Body of pancreas (tissue), 4 donors: ENCODE data around the gene TTC1. TPM values are rescaled to one million over a fixed set of nuclear protein-coding genes. Genes with fewer than 3 reads are reported as not detected.

Experiments used
- ATAC-seq: fragments of 150-250 bp; one replicate; pipeline ENCODE4 v1.9.1; 2016
- DNase-seq, 4 donors: peaks; one replicate each; pipeline ENCODE4 v3.0.0-alpha.2; 2019
- H3K27ac ChIP-seq, 4 donors: fragments of 200-600 bp; sonication (generic); 1 replicate in 3 of 4; 2 replicates in 1 of 4; pipeline versions ENCODE4 v1.5.1 to v1.6.1; 2016 to 2019; ENCODE audit warnings: mild to moderate bottlenecking in 1 of 4, mixed read lengths in 1 of 4, moderate library complexity in 1 of 4
- H3K27me3 ChIP-seq, 2 donors: fragments of 200-600 bp; sonication (generic); one replicate each; pipeline ENCODE4 v1.6.0; 2016; ENCODE audit warnings: mild to moderate bottlenecking in 1 of 2
- H3K36me3 ChIP-seq, 2 donors: fragments of 200-600 bp; sonication (generic); replicated peaks in 1 of 2; 2 replicates each; pipeline ENCODE4 v1.5.1; 2016; ENCODE audit warnings: low read depth in 2 of 2; ENCODE audit not compliant: insufficient read depth in 1 of 2
- H3K4me1 ChIP-seq: fragments of 200-600 bp; sonication (generic); one replicate; pipeline ENCODE4 v1.6.0; 2016
- H3K4me3 ChIP-seq, 2 donors: fragments of 200-600 bp; sonication (generic); 1 replicate in 1 of 2; 2 replicates in 1 of 2; pipeline ENCODE4 v1.5.1; 2016 to 2019
- H3K9me3 ChIP-seq, 3 donors: fragments of 200-600 bp; sonication (generic); 1 replicate in 2 of 3; 2 replicates in 1 of 3; pipeline ENCODE4 v1.5.1; 2016
- POLR2A ChIP-seq, 3 donors: fragments of 450-650 bp; IDR thresholded peaks; one replicate each; pipeline ENCODE4 v1.6.1; 2016; ENCODE audit warnings: antibody characterized with exemption in 3 of 3, mild to moderate bottlenecking in 2 of 3
- WGBS, 2 donors: methylation state at CpG; one replicate each; pipeline ENCODE4 v1.1.5; 2017; 5-methylcytosine and 5-hydroxymethylcytosine counted together
- intact Hi-C: fragments of 100-400 bp; cut with DNase I; formaldehyde crosslinking; loops from one replicate; pipeline ENCODE4 v1.15.1; 2023
- total RNA-seq, 2 donors: library from RNA; depleted of rRNA; stranded (reverse); fragments of >200 nt; gene quantifications; one replicate each; pipeline ENCODE4 v1.1.0, GENCODE V29; 2016
- TF ChIP-seq, protein P1 (sequence below), 7 experiments: fragments of 450-650 bp in 4 of 7; fragments of 200-600 bp in 3 of 7; sonication (generic) in 3 of 7; IDR thresholded peaks; one replicate each; pipeline ENCODE4 v1.5.1; 2016 to 2019; ENCODE audit warnings: antibody characterized with exemption in 7 of 7

The TTC1 gene
- total RNA-seq, 2 donors from 2014 or later, result 11.2 to 26.4 TPM

- DNase-seq (no peak), ATAC-seq (no peak)
- TF ChIP-seq, protein P1, sequence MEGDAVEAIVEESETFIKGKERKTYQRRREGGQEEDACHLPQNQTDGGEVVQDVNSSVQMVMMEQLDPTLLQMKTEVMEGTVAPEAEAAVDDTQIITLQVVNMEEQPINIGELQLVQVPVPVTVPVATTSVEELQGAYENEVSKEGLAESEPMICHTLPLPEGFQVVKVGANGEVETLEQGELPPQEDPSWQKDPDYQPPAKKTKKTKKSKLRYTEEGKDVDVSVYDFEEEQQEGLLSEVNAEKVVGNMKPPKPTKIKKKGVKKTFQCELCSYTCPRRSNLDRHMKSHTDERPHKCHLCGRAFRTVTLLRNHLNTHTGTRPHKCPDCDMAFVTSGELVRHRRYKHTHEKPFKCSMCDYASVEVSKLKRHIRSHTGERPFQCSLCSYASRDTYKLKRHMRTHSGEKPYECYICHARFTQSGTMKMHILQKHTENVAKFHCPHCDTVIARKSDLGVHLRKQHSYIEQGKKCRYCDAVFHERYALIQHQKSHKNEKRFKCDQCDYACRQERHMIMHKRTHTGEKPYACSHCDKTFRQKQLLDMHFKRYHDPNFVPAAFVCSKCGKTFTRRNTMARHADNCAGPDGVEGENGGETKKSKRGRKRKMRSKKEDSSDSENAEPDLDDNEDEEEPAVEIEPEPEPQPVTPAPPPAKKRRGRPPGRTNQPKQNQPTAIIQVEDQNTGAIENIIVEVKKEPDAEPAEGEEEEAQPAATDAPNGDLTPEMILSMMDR (IDR thresholded peaks at IDR 0.05), result no peak
- no peak for TF ChIP-seq POLR2A (IDR thresholded peaks at IDR 0.05)
- intact Hi-C loops, result no loop called here
- H3K36me3 ChIP-seq, result peaks cover 0 to 2% of the 10 kb centered on the region in 2 donors
- H3K27ac ChIP-seq, result no peak overlapping the region
- WGBS, 2 donors, result 67 to 100% methylated on average over 1 of the region's 1 CpG
- H3K27me3 ChIP-seq, result no peaks in the 10 kb centered on the region
- H3K4me1 ChIP-seq, result peaks cover 4% of the 10 kb centered on the region
- H3K4me3 ChIP-seq, result no peak overlapping the region
- no peaks in the 10 kb centered on the region for H3K9me3 ChIP-seq
Measured at GRCh38 chr5:160044391-160044804, 35.5 kb downstream of the TTC1 start.

GRCh38 chr5:160044967-160045366, 36.0 kb downstream of the TTC1 start:
- intact Hi-C loops, result no loop called here
- Histone ChIP-seq H3K27me3 (no peaks in the 10 kb centered on the region), H3K9me3 (no peaks in the 10 kb centered on the region), H3K36me3 (peaks cover 0 to 4% of the 10 kb centered on the region in 2 donors), H3K27ac (no peak overlapping the region), H3K4me3 (no peak overlapping the region), H3K4me1 (peaks cover under 1% of the 10 kb centered on the region)
- TF ChIP-seq, protein P1 (IDR thresholded peaks at IDR 0.05), result no peak
- TF ChIP-seq POLR2A (IDR thresholded peaks at IDR 0.05), result no peak
- no peak for ATAC-seq
- WGBS, 2 donors, result 80 to 91% methylated on average over 3 of the region's 3 CpGs
- DNase-seq, result no peak

DNA sequence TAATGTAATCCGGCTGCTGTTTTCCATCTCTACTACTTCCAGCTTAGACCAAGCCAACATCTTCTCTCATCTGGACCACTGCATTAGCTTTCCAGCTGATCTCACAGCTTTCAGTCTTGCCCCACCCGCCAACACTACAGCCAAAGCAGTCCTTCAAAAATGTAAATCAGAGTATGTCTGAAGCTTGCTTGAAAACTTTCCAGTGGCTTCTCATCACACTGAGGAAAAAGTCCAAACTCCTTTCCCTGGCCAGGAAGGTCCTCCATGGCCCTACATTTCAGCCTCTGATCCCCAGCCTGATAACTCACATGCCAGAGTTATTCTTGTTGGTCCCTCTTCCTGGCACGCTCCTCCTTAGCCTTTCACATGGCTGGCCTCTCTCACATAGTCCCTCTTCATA, 38.5 kb downstream of the TTC1 start:
- Histone ChIP-seq H3K4me1 (no peaks in the 10 kb centered on the region), H3K27me3 (no peaks in the 10 kb centered on the region), H3K4me3 (no peak overlapping the region), H3K27ac (no peak overlapping the region), H3K36me3 (peaks cover 0 to 14% of the 10 kb centered on the region in 2 donors), H3K9me3 (no peaks in the 10 kb centered on the region)
- 91 to 93% methylated on average over 3 of the region's 3 CpGs for WGBS, 2 donors
- no peak for DNase-seq
- no peak for ATAC-seq
- intact Hi-C loops, result no loop called here
- TF ChIP-seq POLR2A (IDR thresholded peaks at IDR 0.05), result no peak
- TF ChIP-seq, protein P1 (IDR thresholded peaks at IDR 0.05), result no peak

- H3K36me3 ChIP-seq, result peaks cover 0 to 15% of the 10 kb centered on the region in 2 donors
Measured at GRCh38 chr5:160048131-160048530, 39.2 kb downstream of the TTC1 start.

DNA sequence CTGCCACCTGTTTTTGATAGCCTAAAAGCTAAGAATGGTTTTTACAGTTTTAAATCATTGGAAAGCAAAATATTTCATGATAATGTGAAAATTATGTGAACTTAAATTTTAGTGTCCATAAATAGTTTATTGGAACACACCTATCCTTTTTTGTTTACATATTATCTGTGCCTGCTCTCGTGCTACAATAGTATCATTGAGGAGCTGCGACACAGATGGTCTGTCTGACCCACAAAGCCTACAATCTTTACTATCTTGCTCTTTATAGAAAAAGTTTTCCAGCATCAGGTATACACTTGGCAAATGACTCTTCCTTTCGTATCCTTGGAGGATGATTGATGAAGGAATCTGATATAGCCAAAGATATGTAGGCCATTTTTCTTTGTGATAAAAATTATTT, 40.2 kb downstream of the TTC1 start:
- Histone ChIP-seq H3K9me3 (no peaks in the 10 kb centered on the region), H3K27ac (no peak overlapping the region), H3K4me3 (no peak overlapping the region), H3K36me3 (peaks cover 0 to 15% of the 10 kb centered on the region in 2 donors), H3K4me1 (no peaks in the 10 kb centered on the region), H3K27me3 (no peaks in the 10 kb centered on the region)
- intact Hi-C loops, result no loop called here
- ATAC-seq, result no peak
- TF ChIP-seq POLR2A (IDR thresholded peaks at IDR 0.05), result no peak
- TF ChIP-seq, protein P1 (IDR thresholded peaks at IDR 0.05), result no peak
- 75 to 80% methylated on average over 3 of the region's 3 CpGs for WGBS, 2 donors
- no peak for DNase-seq

More at GRCh38 chr5:160048131-160048530, 39.2 kb downstream of the TTC1 start:
- Histone ChIP-seq H3K27me3 (no peaks in the 10 kb centered on the region), H3K4me3 (no peak overlapping the region), H3K9me3 (no peaks in the 10 kb centered on the region), H3K27ac (no peak overlapping the region), H3K4me1 (no peaks in the 10 kb centered on the region)
- DNase-seq (no peak), ATAC-seq (no peak)
- TF ChIP-seq POLR2A (IDR thresholded peaks at IDR 0.05), result no peak
- TF ChIP-seq, protein P1 (IDR thresholded peaks at IDR 0.05), result no peak
- 91 to 92% methylated on average over 9 of the region's 9 CpGs for WGBS, 2 donors
- intact Hi-C loops, result no loop called here
